H1 (cell line): Measurements from ENCODE around the gene OTP. TPM values are rescaled to one million over a fixed set of nuclear protein-coding genes. Genes with fewer than 3 reads are reported as not detected.

Experiments used
- CTCF ChIA-PET: fragments of 300-600 bp; sonication (Branson Sonifier 250); formaldehyde crosslinking; loops from one replicate; lab custom pipeline; 2021; ENCODE audit not compliant: partially characterized antibody; lab: Charles Lee
- POLR2A ChIA-PET: fragments of 300-600 bp; sonication (Branson Sonifier 250); formaldehyde crosslinking; loops from one replicate; lab custom pipeline; 2021; ENCODE audit warnings: inconsistent platforms; ENCODE audit not compliant: partially characterized antibody; lab: Charles Lee
- DNase-seq, 2 experiments: peaks; one replicate each; pipeline versions ENCODE4 v3.0.0 to v3.0.0-alpha.2; 2010 to 2022; ENCODE audit warnings: low spot score in 2 of 2, low read depth in 1 of 2, mixed read lengths in 1 of 2
- FAIRE-seq: peaks from 2 replicates; lab custom pipeline; 2011; peaks lifted over from hg19 to GRCh38; lab: Jason Lieb, UNC
- H2AFZ ChIP-seq: 2 replicates; pipeline ENCODE4 v1.8.1; 2012; ENCODE audit warnings: low read length, inconsistent platforms
- H2AK5ac ChIP-seq: 2 replicates; pipeline ENCODE4 v1.6.1; 2013; ENCODE audit warnings: low read depth, low read length
- H2BK120ac ChIP-seq: replicated peaks from 2 replicates; pipeline ENCODE3; 2013; ENCODE audit warnings: low read depth, low read length, inconsistent platforms
- H2BK12ac ChIP-seq: 2 replicates; pipeline ENCODE4 v1.6.1; 2013; ENCODE audit warnings: low read depth, low read length
- H2BK15ac ChIP-seq: 2 replicates; pipeline ENCODE4 v1.6.1; 2013; ENCODE audit warnings: low read length
- H2BK20ac ChIP-seq: 2 replicates; pipeline ENCODE4 v1.6.1; 2013; ENCODE audit warnings: low read length
- H2BK5ac ChIP-seq: 2 replicates; pipeline ENCODE4 v1.6.1; 2013; ENCODE audit warnings: low read depth, low read length
- H3K14ac ChIP-seq: 2 replicates; pipeline ENCODE4 v1.6.1; 2013; ENCODE audit warnings: inconsistent platforms; ENCODE audit not compliant: insufficient read length
- H3K18ac ChIP-seq: 2 replicates; pipeline ENCODE4 v1.6.1; 2013; ENCODE audit warnings: low read length; ENCODE audit errors: extremely low read depth
- H3K23ac ChIP-seq: 2 replicates; pipeline ENCODE4 v1.6.1; 2013; ENCODE audit warnings: inconsistent platforms; ENCODE audit not compliant: insufficient read length
- H3K23me2 ChIP-seq: 2 replicates; pipeline ENCODE4 v1.6.1; 2013; ENCODE audit warnings: low read depth, low read length
- H3K27ac ChIP-seq: 2 replicates; pipeline ENCODE4 v1.6.1; 2011; ENCODE audit warnings: low read depth, low read length, inconsistent platforms
- H3K27me3 ChIP-seq, 4 experiments: replicated peaks in 1 of 4; 1 replicate in 1 of 4; 2 replicates in 3 of 4; pipeline versions ENCODE4 v1.6.1 to v1.8.1; 2011 to 2013; ENCODE audit warnings: low read length in 3 of 4, mild to moderate bottlenecking in 3 of 4, inconsistent platforms in 2 of 4, mixed read lengths in 2 of 4, moderate library complexity in 1 of 4; ENCODE audit not compliant: control insufficient read depth in 3 of 4, insufficient read depth in 3 of 4; ENCODE audit errors: extremely low read depth in 1 of 4
- H3K36me3 ChIP-seq, 4 experiments: 2 replicates each; pipeline versions ENCODE4 v1.6.1 to v1.8.1; 2011 to 2013; ENCODE audit warnings: mild to moderate bottlenecking in 4 of 4, low read length in 3 of 4, moderate library complexity in 2 of 4, control low read depth in 1 of 4, inconsistent platforms in 1 of 4; ENCODE audit not compliant: insufficient read depth in 4 of 4, control insufficient read depth in 2 of 4
- H3K4ac ChIP-seq: replicated peaks from 2 replicates; pipeline ENCODE3; 2013; ENCODE audit warnings: low read length, low read depth, mixed read lengths, inconsistent platforms; ENCODE audit not compliant: insufficient read length
- H3K4me1 ChIP-seq, 4 experiments: replicated peaks in 1 of 4; 1 replicate in 1 of 4; 2 replicates in 3 of 4; pipeline versions ENCODE4 v1.6.1 to v1.8.1; 2011 to 2013; ENCODE audit warnings: low read length in 3 of 4, inconsistent platforms in 2 of 4, mixed read lengths in 1 of 4; ENCODE audit not compliant: insufficient read depth in 4 of 4, control insufficient read depth in 3 of 4
- H3K4me2 ChIP-seq, 2 experiments: 2 replicates each; pipeline versions ENCODE4 v1.6.1 to v1.8.1; 2011 to 2013; ENCODE audit warnings: low read depth in 2 of 2, low read length in 2 of 2, control low read depth in 1 of 2, inconsistent platforms in 1 of 2, mild to moderate bottlenecking in 1 of 2; ENCODE audit not compliant: insufficient read depth in 1 of 2
- H3K4me3 ChIP-seq, 4 experiments: fragments of 200-600, 300-600 bp in 1 of 4; sonication (generic), shearing (Covaris generic), sonication (Bioruptor Twin) in 1 of 4; 2 replicates each; pipeline versions ENCODE4 v1.5.1 to v1.8.1; 2011 to 2016; ENCODE audit warnings: low read length in 4 of 4, low read depth in 3 of 4, control low read depth in 2 of 4, inconsistent platforms in 2 of 4, mild to moderate bottlenecking in 2 of 4, mixed read lengths in 1 of 4, moderate library complexity in 1 of 4; ENCODE audit not compliant: insufficient read depth in 2 of 4; ENCODE audit errors: extremely low read depth in 1 of 4
- H3K56ac ChIP-seq: replicated peaks from 2 replicates; pipeline ENCODE3; 2013; ENCODE audit warnings: low read depth, mild to moderate bottlenecking, mixed read lengths, low read length, inconsistent platforms; ENCODE audit not compliant: insufficient read length
- H3K79me1 ChIP-seq: 2 replicates; pipeline ENCODE4 v1.6.1; 2013; ENCODE audit warnings: low read depth, low read length, control low read depth
- H3K79me2 ChIP-seq, 2 experiments: 2 replicates each; pipeline versions ENCODE4 v1.6.1 to v1.8.1; 2012 to 2013; ENCODE audit warnings: low read length in 2 of 2, mild to moderate bottlenecking in 2 of 2, inconsistent platforms in 1 of 2; ENCODE audit not compliant: insufficient read depth in 2 of 2, control insufficient read depth in 1 of 2
- H3K9ac ChIP-seq, 4 experiments: replicated peaks in 1 of 4; 1 replicate in 1 of 4; 2 replicates in 3 of 4; pipeline versions ENCODE4 v1.6.1 to v1.8.1; 2011 to 2013; ENCODE audit warnings: low read depth in 3 of 4, low read length in 3 of 4, control low read depth in 2 of 4, mild to moderate bottlenecking in 2 of 4, moderate library complexity in 2 of 4, inconsistent platforms in 1 of 4; ENCODE audit errors: extremely low read depth in 1 of 4
- H3K9me3 ChIP-seq, 2 experiments: 2 replicates each; pipeline versions ENCODE4 v1.6.1 to v1.8.1; 2012 to 2013; ENCODE audit warnings: mild to moderate bottlenecking in 2 of 2, moderate library complexity in 2 of 2, control low read depth in 1 of 2, inconsistent platforms in 1 of 2, low read depth in 1 of 2, low read length in 1 of 2, mixed read lengths in 1 of 2; ENCODE audit not compliant: insufficient read depth in 2 of 2
- H4K20me1 ChIP-seq, 2 experiments: replicated peaks in 1 of 2; 2 replicates each; pipeline versions ENCODE3 to v1.8.1; 2011 to 2013; ENCODE audit warnings: inconsistent platforms in 2 of 2, low read length in 2 of 2, mild to moderate bottlenecking in 1 of 2; ENCODE audit not compliant: insufficient read depth in 2 of 2, control insufficient read depth in 1 of 2
- H4K5ac ChIP-seq: 2 replicates; pipeline ENCODE4 v1.6.1; 2013; ENCODE audit warnings: low read length, low read depth, mixed read lengths, inconsistent platforms; ENCODE audit not compliant: insufficient read length
- H4K8ac ChIP-seq: 2 replicates; pipeline ENCODE4 v1.8.0; 2013; ENCODE audit warnings: mild to moderate bottlenecking, moderate library complexity, low read length, inconsistent platforms; ENCODE audit not compliant: insufficient read depth; ENCODE audit errors: extremely low read depth
- H4K91ac ChIP-seq: replicated peaks from 2 replicates; pipeline ENCODE3; 2013; ENCODE audit warnings: low read length, mixed read lengths, inconsistent platforms; ENCODE audit not compliant: insufficient read length
- HDAC2 ChIP-seq, 2 experiments: fragments of 300-600 bp in 1 of 2; sonication (generic) in 1 of 2; IDR thresholded peaks; 2 replicates each; pipeline ENCODE4 v1.6.1; 2011 to 2012; ENCODE audit warnings: low read depth in 2 of 2, low read length in 2 of 2, mild to moderate bottlenecking in 2 of 2, moderate library complexity in 2 of 2, borderline replicate concordance in 1 of 2, inconsistent platforms in 1 of 2
- whole genome bisulfite sequencing, 2 experiments: shearing (Covaris generic) in 1 of 2; methylation state at CpG; one replicate each; pipeline versions ENCODE4 v1.1.6 to v1.1.7; 2013 to 2015; ENCODE audit warnings: low lambda C conversion rate in 2 of 2, mixed read lengths in 2 of 2, inconsistent platforms in 1 of 2, low coverage in 1 of 2, missing lambda C conversion rate in 1 of 2; ENCODE audit not compliant: insufficient replicate concordance in 2 of 2, insufficient coverage in 1 of 2, insufficient read length in 1 of 2; ENCODE audit errors: extremely low coverage in 1 of 2, missing lambda C conversion rate in 1 of 2; 5-methylcytosine and 5-hydroxymethylcytosine counted together
- polyA plus RNA-seq, 7 experiments: library from polyadenylated mRNA; depleted of rRNA in 3 of 7; stranded (reverse) in 5 of 7; unstranded in 2 of 7; fragments of >200 nt in 5 of 7; fragments of 200-250 nt in 2 of 7; gene quantifications; 1 replicate in 5 of 7; 2 replicates in 1 of 7; 4 replicates in 1 of 7; pipeline versions ENCODE4 v1.2.1 to v1.2.3, GENCODE V29; 2011 to 2013; ENCODE audit warnings: missing spikeins in 2 of 7, mixed read lengths in 2 of 7
- total RNA-seq: library from RNA; stranded (reverse); fragmentation: NEBNext Ultra II Directional; extraction: Animal tissue kit (Norgen Biotek cat#: 25700); gene quantifications from 2 replicates; pipeline ENCODE4 v1.2.1, GENCODE V29; 2021

OTP gene
- total and polyA plus RNA-seq, 2 of the 8 experiments (the other 6 are each of a cell fraction or from before 2014, with no cell fraction given), result not detected

DNA sequence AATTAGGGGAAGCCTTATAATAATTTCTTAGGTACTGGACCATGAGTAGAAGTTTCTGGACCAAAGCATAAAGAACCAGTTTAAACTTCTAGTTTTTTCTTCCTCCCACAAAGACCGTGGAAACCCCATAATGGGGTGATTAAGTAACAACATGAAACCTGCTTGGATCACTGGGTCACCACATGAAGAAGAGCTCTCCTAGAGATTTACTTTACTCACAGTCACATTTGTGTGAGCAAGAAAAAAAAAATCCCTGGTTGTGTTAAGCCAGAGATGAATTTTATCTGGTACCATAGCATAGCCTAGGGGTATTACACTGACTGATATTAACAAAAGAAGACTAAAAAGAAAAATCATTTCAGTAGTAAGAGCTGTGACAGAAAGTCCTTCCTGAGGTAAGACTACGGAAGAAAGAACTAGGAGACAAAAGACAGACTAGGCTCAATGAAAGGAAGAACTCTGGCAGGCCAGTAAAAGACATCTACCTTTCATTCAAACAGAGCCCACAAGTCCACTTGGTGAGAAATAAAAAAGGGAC lies 15.2 kb downstream of the OTP start:
- no peaks in the 10 kb centered on the region for H3K79me1 ChIP-seq
- no peak for TF ChIP-seq HDAC2 (IDR thresholded peaks at IDR 0.05; ENCODE audit: borderline replicate concordance in 1 of 2, low read depth in 2 of 2, low read length in 2 of 2)
- no peak overlapping the region for H4K91ac ChIP-seq
- H3K9me3 ChIP-seq, result no peaks in the 10 kb centered on the region; a peak in 1 of 4 replicates
- H4K8ac ChIP-seq, result no peak overlapping the region
- H3K56ac ChIP-seq, result no peak overlapping the region
- ChIA-PET POLR2A (no interaction called here), CTCF (interaction anchor here (1.2 to 1.7 kb wide), 2 partner anchors 29 to 63 kb away, joined by 4 to 5 read pairs; no protein-coding TSS in a partner anchor)
- H3K27ac ChIP-seq, result no peak overlapping the region
- no peak overlapping the region for H2BK5ac ChIP-seq
- peaks cover 21 to 41% (median 37%) of the 10 kb centered on the region in 4 experiments for H3K27me3 ChIP-seq
- DNase-seq, result no peak
- peaks cover 0 to 4% (median under 1%) of the 10 kb centered on the region in 4 experiments; a peak in 4 of 7 replicates for H3K4me1 ChIP-seq
- FAIRE-seq, result no peak
- no peaks in the 10 kb centered on the region; a peak in 1 of 8 replicates for H3K36me3 ChIP-seq
- H2BK15ac ChIP-seq, result no peak overlapping the region
- no peak overlapping the region for H3K14ac ChIP-seq
- H2AK5ac ChIP-seq, result no peak overlapping the region
- no peak overlapping the region for H3K18ac ChIP-seq
- H3K4me3 ChIP-seq, result no peak overlapping the region
- peaks cover 0 to 5% of the 10 kb centered on the region in 2 experiments for H4K20me1 ChIP-seq
- no peak overlapping the region for H2AFZ ChIP-seq
- H2BK20ac ChIP-seq, result no peak overlapping the region
- H3K4ac ChIP-seq, result no peak overlapping the region
- H2BK12ac ChIP-seq, result no peak overlapping the region
- H3K4me2 ChIP-seq, result no peak overlapping the region
- WGBS, 2 experiments, result 79% methylated on average over 2 of the region's 2 CpGs; no CpG with 5 or more reads in 1 of the 2 experiments
- no peak overlapping the region for H4K5ac ChIP-seq
- no peak overlapping the region for H2BK120ac ChIP-seq
- H3K79me2 ChIP-seq, result no peaks in the 10 kb centered on the region
- H3K23ac ChIP-seq, result no peak overlapping the region
- peaks cover 5% of the 10 kb centered on the region; the same call in 1 of the 2 replicates for H3K23me2 ChIP-seq
- H3K9ac ChIP-seq, result no peak overlapping the region
